A549 (cell line): Measurements from ENCODE around the gene ANAPC15. TPM values are rescaled to one million over a fixed set of nuclear protein-coding genes. Genes with fewer than 3 reads are reported as not detected.

Experiments used
- ATAC-seq, 2 experiments: fragments of 200-7000 bp in 1 of 2; fragments of >200 bp in 1 of 2; cut with Nextera tagmentation in 1 of 2; cut with Tn5 transposase in 1 of 2; 3 replicates each; pipeline versions ENCODE4 v1.8.0 to v1.9.1; 2018 to 2020; ENCODE audit warnings: mild to moderate bottlenecking in 1 of 2, moderate library complexity in 1 of 2
- CTCF ChIA-PET: fragments of 300-600 bp; sonication (Branson Sonifier 250); formaldehyde crosslinking; extraction: SDS; loops from one replicate; lab custom pipeline; 2021; ENCODE audit warnings: antibody characterized with exemption, inconsistent platforms; lab: Yijun Ruan, JAX
- POLR2A ChIA-PET: fragments of 350-600 bp; formaldehyde crosslinking; extraction: SDS; loops from one replicate; lab custom pipeline; 2021; ENCODE audit warnings: antibody characterized with exemption, inconsistent platforms; lab: Yijun Ruan, JAX
- DNase-seq, 2 experiments: peaks; one replicate each; pipeline versions ENCODE4 v3.0.0 to v3.0.0-alpha.2; 2011 to 2016; ENCODE audit warnings: low read depth in 1 of 2, low spot score in 1 of 2
- FAIRE-seq: peaks from 2 replicates; lab custom pipeline; 2011; peaks lifted over from hg19 to GRCh38; lab: Jason Lieb, UNC
- H3K27ac ChIP-seq, 2 experiments: fragments of >200 bp; sonication (Bioruptor Twin); formaldehyde crosslinking; 3 replicates each; pipeline ENCODE4 v1.5.1; 2016 to 2017
- H3K4me1 ChIP-seq: fragments of >200 bp; sonication (Bioruptor Twin); formaldehyde crosslinking; 3 replicates; pipeline ENCODE4 v1.6.1; 2016
- H3K4me2 ChIP-seq: fragments of >200 bp; sonication (Bioruptor Twin); formaldehyde crosslinking; 3 replicates; pipeline ENCODE4 v1.6.1; 2016
- H3K4me3 ChIP-seq: fragments of >200 bp; sonication (Bioruptor Twin); formaldehyde crosslinking; 3 replicates; pipeline ENCODE4 v1.5.1; 2016
- H3K9me3 ChIP-seq: fragments of >200 bp; sonication (Bioruptor Twin); formaldehyde crosslinking; 3 replicates; pipeline ENCODE4 v1.6.1; 2016
- CEBPB ChIP-seq, 2 experiments: fragments of >200 bp in 1 of 2; sonication (Bioruptor Twin) in 1 of 2; formaldehyde crosslinking in 1 of 2; IDR thresholded peaks; 2 replicates each; pipeline ENCODE4 v1.6.1; 2012 to 2016
- EHMT2 ChIP-seq: fragments of 200-600 bp; sonication (generic); IDR thresholded peaks from 2 replicates; pipeline ENCODE4 v1.6.1; 2016; ENCODE audit warnings: antibody characterized with exemption, low read depth, mild to moderate bottlenecking, moderate library complexity
- ESRRA ChIP-seq: fragments of 150-350 bp; IDR thresholded peaks from 2 replicates; pipeline ENCODE4 v1.6.1; 2014; ENCODE audit warnings: mild to moderate bottlenecking, low read length, borderline replicate concordance
- FOSL2 ChIP-seq, 2 experiments: fragments of 450-650 bp in 1 of 2; fragments of >200 bp in 1 of 2; sonication (Bioruptor Twin) in 1 of 2; formaldehyde crosslinking; IDR thresholded peaks; 2 replicates each; pipeline versions ENCODE4 v1.5.0 to v1.6.1; 2016 to 2020; ENCODE audit warnings: mild to moderate bottlenecking in 1 of 2, moderate library complexity in 1 of 2
- FOXS1 ChIP-seq: fragments of 250-450 bp; sonication (Bioruptor Pico); IDR thresholded peaks from 2 replicates; pipeline ENCODE4 v1.5.0; 2020; ENCODE audit warnings: mild to moderate bottlenecking, moderate library complexity
- HEYL ChIP-seq: fragments of 250-450 bp; sonication (Bioruptor Pico); IDR thresholded peaks from 2 replicates; pipeline ENCODE4 v1.8.0; 2021; ENCODE audit warnings: mild to moderate bottlenecking, moderate library complexity
- HOXB13 ChIP-seq: fragments of 250-450 bp; sonication (Bioruptor Pico); IDR thresholded peaks from 2 replicates; pipeline ENCODE4 v1.5.0; 2020; ENCODE audit warnings: low read depth, mild to moderate bottlenecking, moderate library complexity
- HOXB5 ChIP-seq: fragments of 250-450 bp; sonication (Bioruptor Pico); IDR thresholded peaks from 2 replicates; pipeline ENCODE4 v1.5.0; 2020; ENCODE audit warnings: mild to moderate bottlenecking, moderate library complexity
- KDM1A ChIP-seq: fragments of 200-600 bp; sonication (generic); IDR thresholded peaks from 2 replicates; pipeline ENCODE4 v1.6.1; 2016; ENCODE audit warnings: low read depth, mild to moderate bottlenecking
- KDM5A ChIP-seq: fragments of 200-600 bp; sonication (generic); IDR thresholded peaks from 2 replicates; pipeline ENCODE4 v1.6.1; 2016; ENCODE audit warnings: antibody characterized with exemption, mild to moderate bottlenecking
- MAFK ChIP-seq: fragments of 450-650 bp; IDR thresholded peaks from 2 replicates; pipeline ENCODE4 v1.6.1; 2014; ENCODE audit not compliant: partially characterized antibody
- POLR2A ChIP-seq: IDR thresholded peaks from 2 replicates; pipeline ENCODE4 v1.6.1; 2012; ENCODE audit warnings: mild to moderate bottlenecking, low read length
- RAD21 ChIP-seq, 2 experiments: fragments of >200 bp in 1 of 2; sonication (Bioruptor Twin) in 1 of 2; formaldehyde crosslinking in 1 of 2; IDR thresholded peaks in 1 of 2; conservative IDR thresholded peaks in 1 of 2; 2 replicates in 1 of 2; 3 replicates in 1 of 2; pipeline ENCODE4 v1.6.1; 2012 to 2018; ENCODE audit warnings: inconsistent platforms in 1 of 2
- RARB ChIP-seq: fragments of 250-450 bp; sonication (Bioruptor Pico); IDR thresholded peaks from 2 replicates; pipeline ENCODE4 v1.8.0; 2021; ENCODE audit warnings: mild to moderate bottlenecking, moderate library complexity
- RCOR1 ChIP-seq: fragments of 150-350 bp; IDR thresholded peaks from 2 replicates; pipeline ENCODE4 v1.6.1; 2014; ENCODE audit warnings: antibody characterized with exemption, low read length, low read depth
- RFX5 ChIP-seq: fragments of 450-650 bp; IDR thresholded peaks from 2 replicates; pipeline ENCODE4 v1.7.1; 2014; ENCODE audit warnings: antibody characterized with exemption, mild to moderate bottlenecking, moderate library complexity
- SREBF2 ChIP-seq: fragments of 450-650 bp; IDR thresholded peaks from 2 replicates; pipeline ENCODE4 v1.6.1; 2014; ENCODE audit warnings: mild to moderate bottlenecking, moderate library complexity
- TFCP2L1 ChIP-seq: fragments of 250-450 bp; sonication (Bioruptor Pico); IDR thresholded peaks from 2 replicates; pipeline ENCODE4 v1.5.0; 2021; ENCODE audit warnings: mild to moderate bottlenecking
- TP53 ChIP-seq: fragments of 250-450 bp; sonication (Bioruptor Pico); IDR thresholded peaks from 2 replicates; pipeline ENCODE4 v1.5.0; 2021; ENCODE audit warnings: mild to moderate bottlenecking, moderate library complexity
- ZC3H11A ChIP-seq: fragments of 450-650 bp; IDR thresholded peaks from 2 replicates; pipeline ENCODE4 v1.6.1; 2014; ENCODE audit warnings: antibody characterized with exemption, mild to moderate bottlenecking
- ZFP36 ChIP-seq: fragments of 450-650 bp; IDR thresholded peaks from 2 replicates; pipeline ENCODE4 v1.6.1; 2014; ENCODE audit warnings: borderline replicate concordance; ENCODE audit not compliant: partially characterized antibody
- WGBS: methylation state at CpG from one replicate; pipeline ENCODE4 v1.1.6; 2017; ENCODE audit errors: missing lambda C conversion rate; 5-methylcytosine and 5-hydroxymethylcytosine counted together
- polyA plus RNA-seq, 4 experiments: library from polyadenylated mRNA; depleted of rRNA in 3 of 4; stranded (reverse); fragments of >200 nt; fragmentation: RNase III in 1 of 4; extraction: RNeasy Plus Mini Kit Qiagen cat#74134 plus additional on column Dnase treatment in 1 of 4; gene quantifications; 2 replicates in 3 of 4; 3 replicates in 1 of 4; pipeline ENCODE4 v1.2.3, GENCODE V29; 2011 to 2017
- TF ChIP-seq, protein P1 (sequence below): fragments of >200 bp; sonication (Bioruptor Twin); formaldehyde crosslinking; IDR thresholded peaks from 3 replicates; pipeline ENCODE4 v1.6.1; 2016
- TF ChIP-seq, protein P2 (sequence below): fragments of 450-650 bp; IDR thresholded peaks from 2 replicates; pipeline ENCODE4 v1.6.1; 2014; ENCODE audit warnings: antibody characterized with exemption
- TF ChIP-seq, protein P3 (sequence below): IDR thresholded peaks from 2 replicates; pipeline ENCODE4 v1.6.1; 2012; ENCODE audit warnings: low read depth, borderline replicate concordance
- TF ChIP-seq, protein P4 (sequence below): fragments of 250-450 bp; sonication (Bioruptor Pico); IDR thresholded peaks from 2 replicates; pipeline ENCODE4 v1.5.0; 2020; ENCODE audit warnings: low read depth, mild to moderate bottlenecking, moderate library complexity
- TF ChIP-seq, protein P5 (sequence below): fragments of >200 bp; sonication (Bioruptor Twin); formaldehyde crosslinking; IDR thresholded peaks from 2 replicates; pipeline ENCODE4 v1.6.1; 2016

The ANAPC15 gene
- polyA plus RNA-seq, 2 of the 4 experiments (the other 2 are of a cell fraction), result 88.2 to 96.2 TPM

DNA sequence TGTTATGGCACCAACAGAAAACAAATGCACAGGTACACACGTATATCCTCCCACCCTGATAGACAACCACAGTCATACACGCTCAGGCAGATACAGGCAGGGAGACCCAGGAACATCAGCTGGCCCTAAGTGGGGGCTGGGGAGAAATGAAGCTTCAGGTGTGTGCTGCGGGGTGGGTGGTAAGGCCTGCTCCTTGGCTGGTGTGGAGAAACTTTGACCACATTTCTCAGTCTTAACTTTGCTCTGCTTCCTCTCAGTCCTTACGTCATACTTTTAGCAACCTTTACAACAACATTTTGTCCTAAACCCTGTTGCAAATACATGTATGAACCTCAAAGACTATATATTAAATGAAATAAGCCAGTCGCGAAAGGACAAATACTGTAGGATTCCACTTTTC, 6.7 kb upstream of the ANAPC15 start:
- Histone ChIP-seq H3K27ac (no peak overlapping the region), H3K4me3 (no peak overlapping the region)
- CTCF ChIA-PET, result interaction anchor here (0.7 to 4.8 kb wide), 4 partner anchors 11 to 352 kb away, joined by 3 to 27 read pairs (median 4); no protein-coding TSS in a partner anchor
- no peak for TF ChIP-seq RAD21 (conservative IDR thresholded peaks at IDR 0.05 in 1 of 2, IDR thresholded peaks at IDR 0.05 in 1 of 2)
- no peak for TF ChIP-seq EHMT2
- no peak for TF ChIP-seq TFCP2L1 (CRISPR knock-in tag)
- TF ChIP-seq KDM5A, result no peak
- no peak for TF ChIP-seq POLR2A
- TF ChIP-seq CEBPB (IDR thresholded peaks at IDR 0.05), result no peak
- TF ChIP-seq, protein P1, sequence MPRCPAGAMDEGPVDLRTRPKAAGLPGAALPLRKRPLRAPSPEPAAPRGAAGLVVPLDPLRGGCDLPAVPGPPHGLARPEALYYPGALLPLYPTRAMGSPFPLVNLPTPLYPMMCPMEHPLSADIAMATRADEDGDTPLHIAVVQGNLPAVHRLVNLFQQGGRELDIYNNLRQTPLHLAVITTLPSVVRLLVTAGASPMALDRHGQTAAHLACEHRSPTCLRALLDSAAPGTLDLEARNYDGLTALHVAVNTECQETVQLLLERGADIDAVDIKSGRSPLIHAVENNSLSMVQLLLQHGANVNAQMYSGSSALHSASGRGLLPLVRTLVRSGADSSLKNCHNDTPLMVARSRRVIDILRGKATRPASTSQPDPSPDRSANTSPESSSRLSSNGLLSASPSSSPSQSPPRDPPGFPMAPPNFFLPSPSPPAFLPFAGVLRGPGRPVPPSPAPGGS, result no peak
- no peak for TF ChIP-seq HOXB13 (CRISPR knock-in tag)
- no peak for TF ChIP-seq RCOR1
- no peak for TF ChIP-seq KDM1A
- no peak for TF ChIP-seq ZFP36
- TF ChIP-seq HOXB5 (CRISPR knock-in tag), result no peak
- TF ChIP-seq ZC3H11A, result no peak
- TF ChIP-seq, all 56 proteins: peak for 0
- H3K9me3 ChIP-seq, result no peaks in the 10 kb centered on the region
- WGBS, result 85% methylated on average over 6 of the region's 6 CpGs
- POLR2A ChIA-PET, result no interaction called here
- no peak overlapping the region for H3K4me2 ChIP-seq
- ATAC-seq, result no peak
- FAIRE-seq, result no peak
- H3K4me1 ChIP-seq, result no peaks in the 10 kb centered on the region
- DNase-seq, result no peak

DNA sequence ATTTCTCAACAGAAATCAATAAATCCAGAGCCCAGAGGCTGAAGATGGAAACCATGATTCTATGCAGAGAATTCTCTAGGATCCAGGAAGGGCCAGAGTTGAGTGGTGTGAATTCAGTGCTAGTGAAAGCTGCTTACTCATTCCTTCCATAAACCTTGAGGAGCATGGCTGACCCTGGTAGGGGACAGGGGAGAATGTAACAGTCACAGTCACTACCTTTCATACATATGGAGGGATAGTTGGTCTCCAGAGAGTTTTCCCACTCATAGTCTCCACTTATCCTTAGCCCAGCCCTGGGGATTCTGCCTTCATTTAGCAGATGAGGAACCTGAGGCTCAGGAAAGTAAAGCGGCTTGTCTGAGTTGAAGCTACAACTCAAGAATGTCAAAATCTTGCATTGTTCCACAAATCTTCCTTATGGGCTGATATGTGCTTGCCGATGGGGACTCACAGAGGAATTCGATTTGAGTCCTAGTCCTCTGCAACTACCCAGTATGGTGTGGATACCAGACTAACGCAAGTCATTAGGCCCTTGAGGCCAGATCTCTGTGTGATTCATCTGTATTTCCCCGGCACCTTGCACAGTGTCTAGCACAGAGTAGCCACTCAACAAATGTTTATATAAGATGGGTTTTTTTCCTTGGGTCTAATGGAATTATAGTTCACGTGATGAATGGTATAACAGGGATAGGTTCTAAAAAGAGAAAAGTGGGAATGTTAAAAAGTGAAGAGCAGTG, 3.7 kb upstream of the ANAPC15 start:
- H3K4me2 ChIP-seq, result no peak overlapping the region
- ATAC-seq, result no peak
- no peaks in the 10 kb centered on the region for H3K9me3 ChIP-seq
- no peak overlapping the region for H3K27ac ChIP-seq
- WGBS, result 82% methylated on average over 6 of the region's 6 CpGs
- ChIA-PET CTCF (interaction anchor here (1.5 kb wide), 1 partner anchor 28 kb away, joined by 10 read pairs; no protein-coding TSS in a partner anchor), POLR2A (no interaction called here)
- peaks cover 9% of the 10 kb centered on the region; the same call in 2 of the 3 replicates for H3K4me1 ChIP-seq
- no peak for FAIRE-seq
- TF ChIP-seq HEYL, result no peak
- TF ChIP-seq, protein P2, sequence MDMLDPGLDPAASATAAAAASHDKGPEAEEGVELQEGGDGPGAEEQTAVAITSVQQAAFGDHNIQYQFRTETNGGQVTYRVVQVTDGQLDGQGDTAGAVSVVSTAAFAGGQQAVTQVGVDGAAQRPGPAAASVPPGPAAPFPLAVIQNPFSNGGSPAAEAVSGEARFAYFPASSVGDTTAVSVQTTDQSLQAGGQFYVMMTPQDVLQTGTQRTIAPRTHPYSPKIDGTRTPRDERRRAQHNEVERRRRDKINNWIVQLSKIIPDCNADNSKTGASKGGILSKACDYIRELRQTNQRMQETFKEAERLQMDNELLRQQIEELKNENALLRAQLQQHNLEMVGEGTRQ, result no peak
- TF ChIP-seq TP53 (CRISPR knock-in tag), result no peak
- TF ChIP-seq FOSL2 (IDR thresholded peaks at IDR 0.05), result no peak
- TF ChIP-seq FOSL2 (CRISPR knock-in tag; IDR thresholded peaks at IDR 0.05), result no peak
- TF ChIP-seq, protein P3, sequence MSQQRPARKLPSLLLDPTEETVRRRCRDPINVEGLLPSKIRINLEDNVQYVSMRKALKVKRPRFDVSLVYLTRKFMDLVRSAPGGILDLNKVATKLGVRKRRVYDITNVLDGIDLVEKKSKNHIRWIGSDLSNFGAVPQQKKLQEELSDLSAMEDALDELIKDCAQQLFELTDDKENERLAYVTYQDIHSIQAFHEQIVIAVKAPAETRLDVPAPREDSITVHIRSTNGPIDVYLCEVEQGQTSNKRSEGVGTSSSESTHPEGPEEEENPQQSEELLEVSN, result no peak
- no peak overlapping the region for H3K4me3 ChIP-seq
- no peak for DNase-seq

DNA sequence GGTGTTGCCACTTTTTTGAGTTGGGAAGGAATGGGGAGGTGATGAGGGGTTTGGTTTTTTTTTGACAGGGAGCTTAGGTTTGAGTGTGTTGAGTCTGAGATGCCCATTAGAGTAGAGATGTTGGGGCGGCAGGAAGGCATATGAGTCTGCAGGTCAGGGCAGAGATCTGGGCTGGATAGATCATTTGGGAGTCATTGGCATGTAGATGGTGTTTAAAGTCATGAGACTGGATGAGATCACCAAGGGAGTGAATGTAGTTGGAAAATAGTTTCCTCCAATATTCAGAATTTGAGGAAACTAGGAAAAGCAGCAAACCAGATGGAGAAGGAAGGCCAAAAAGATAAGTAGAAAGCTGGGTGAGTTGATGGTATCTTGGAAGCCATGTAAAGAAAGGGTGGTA, 2.1 kb upstream of the ANAPC15 start:
- Histone ChIP-seq H3K27ac (no peak overlapping the region), H3K9me3 (no peaks in the 10 kb centered on the region), H3K4me1 (peaks cover 9% of the 10 kb centered on the region; the same call in 2 of the 3 replicates), H3K4me3 (no peak overlapping the region), H3K4me2 (no peak overlapping the region)
- FAIRE-seq (no peak), ATAC-seq (no peak), DNase-seq (no peak)
- POLR2A ChIA-PET, result no interaction called here
- CTCF ChIA-PET, result interaction anchor here (1.0 kb wide), 1 partner anchor 23 kb away, joined by 4 read pairs; no protein-coding TSS in a partner anchor
- WGBS, result 85% methylated on average over 1 of the region's 1 CpG
- TF ChIP-seq RARB (CRISPR knock-in tag) (no peak), FOXS1 (CRISPR knock-in tag) (no peak), ESRRA (no peak), MAFK (no peak), RFX5 (no peak), SREBF2 (no peak), HEYL (no peak)
- TF ChIP-seq, protein P4, sequence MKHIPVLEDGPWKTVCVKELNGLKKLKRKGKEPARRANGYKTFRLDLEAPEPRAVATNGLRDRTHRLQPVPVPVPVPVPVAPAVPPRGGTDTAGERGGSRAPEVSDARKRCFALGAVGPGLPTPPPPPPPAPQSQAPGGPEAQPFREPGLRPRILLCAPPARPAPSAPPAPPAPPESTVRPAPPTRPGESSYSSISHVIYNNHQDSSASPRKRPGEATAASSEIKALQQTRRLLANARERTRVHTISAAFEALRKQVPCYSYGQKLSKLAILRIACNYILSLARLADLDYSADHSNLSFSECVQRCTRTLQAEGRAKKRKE (CRISPR knock-in tag), result no peak
- TF ChIP-seq, protein P5, sequence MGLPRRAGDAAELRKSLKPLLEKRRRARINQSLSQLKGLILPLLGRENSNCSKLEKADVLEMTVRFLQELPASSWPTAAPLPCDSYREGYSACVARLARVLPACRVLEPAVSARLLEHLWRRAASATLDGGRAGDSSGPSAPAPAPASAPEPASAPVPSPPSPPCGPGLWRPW, result no peak
- TF ChIP-seq, protein P1, result no peak
- TF ChIP-seq, protein P2, result no peak
